Mesothelial cell of epicardium (in vitro differentiated cells): Measurements from ENCODE around the gene IGSF9. TPM values are rescaled to one million over a fixed set of nuclear protein-coding genes. Genes with fewer than 3 reads are reported as not detected.
A peak's percentile ranks its signal among the peaks of the same experiment; 100 is the strongest.
"Not testable (repeated sequence)": the region's sequence is repeated elsewhere in the genome, so short reads cannot be mapped to it uniquely, and the experiment has no call there.

ENCODE experiments used
- DNase-seq, 2 experiments: peaks; one replicate each; pipeline ENCODE4 v3.0.0; 2021; ENCODE audit warnings: low spot score in 2 of 2; ENCODE audit not compliant: unreplicated experiment in 2 of 2
- H3K27ac Mint-ChIP-seq: 2 replicates; pipeline ENCODE4 v1.8.0; 2021; ENCODE audit warnings: mixed read lengths
- H3K27me3 Mint-ChIP-seq: 2 replicates; pipeline ENCODE4 v1.8.0; 2021; ENCODE audit warnings: low read depth, mixed read lengths
- H3K36me3 Mint-ChIP-seq: 2 replicates; pipeline ENCODE4 v1.8.0; 2021; ENCODE audit warnings: mixed read lengths
- H3K4me1 Mint-ChIP-seq: 2 replicates; pipeline ENCODE4 v1.8.0; 2021; ENCODE audit warnings: mixed read lengths
- H3K4me3 Mint-ChIP-seq: 2 replicates; pipeline ENCODE4 v1.8.0; 2021; ENCODE audit warnings: mild to moderate bottlenecking, moderate library complexity, mixed read lengths
- H3K9me3 Mint-ChIP-seq: 2 replicates; pipeline ENCODE4 v1.8.0; 2021; ENCODE audit warnings: mixed read lengths
- CTCF ChIP-seq: fragments of 200-600 bp; sonication (generic); IDR thresholded peaks from one replicate; pipeline ENCODE4 v1.5.0; 2021; ENCODE audit warnings: antibody characterized with exemption; ENCODE audit not compliant: unreplicated experiment
- total RNA-seq: library from RNA; stranded (reverse); gene quantifications from 3 replicates; pipeline ENCODE4 v1.2.1, GENCODE V29; 2021

IGSF9 gene
- total RNA-seq, 1 donor from 2014 or later, result 76.9 TPM

- Mint-ChIP-seq H3K4me1 (peaks cover 24% of the 10 kb centered on the region), H3K27ac (no peak overlapping the region), H3K36me3 (peaks cover 2% of the 10 kb centered on the region), H3K27me3 (peaks cover 2% of the 10 kb centered on the region), H3K4me3 (no peak overlapping the region), H3K9me3 (peaks cover 11% of the 10 kb centered on the region)
- DNase-seq, result no peak
- TF ChIP-seq CTCF, result no peak
These were observed 42.9 kb downstream of the IGSF9 start for GRCh38 chr1:159902541-159902940.

DNA sequence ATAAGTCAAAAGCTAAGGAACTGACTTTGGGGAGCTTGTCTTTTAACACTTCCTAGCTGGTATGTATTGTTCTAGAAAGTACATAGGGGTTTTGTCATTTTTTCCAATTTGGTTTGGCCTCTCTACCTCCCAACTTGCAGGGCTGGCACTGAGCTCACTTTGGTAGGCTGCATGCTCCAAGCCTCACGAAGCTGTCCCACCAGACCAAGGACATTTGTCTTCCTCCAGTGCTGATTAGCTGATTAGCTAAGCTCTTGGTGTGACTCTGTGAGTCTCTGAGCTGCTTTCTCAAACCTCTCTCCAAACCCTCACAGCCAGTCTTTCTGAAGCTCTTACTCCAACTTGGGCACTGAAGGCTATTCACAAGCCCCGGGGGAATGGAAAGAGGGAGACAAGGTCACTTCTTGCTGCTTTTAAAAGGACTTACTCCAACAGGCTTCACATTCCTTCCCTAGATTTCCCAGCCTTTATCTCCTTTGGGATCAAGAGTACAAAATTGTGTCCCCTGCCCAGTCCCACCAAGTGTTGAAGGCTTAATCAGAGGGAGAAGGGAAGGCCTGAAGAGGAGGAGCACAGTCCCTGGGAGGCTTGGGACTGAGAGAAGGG lies 44.6 kb downstream of the IGSF9 start:
- H3K4me3 Mint-ChIP-seq, result peak overlapping the region; percentile 16

GRCh38 chr1:159900086-159900680 lies 45.2 kb downstream of the IGSF9 start, which contains the start of gene CFAP45:
CFAP45 (minus strand) TSS chr1:159900165; CDS start chr1:159900098, 67 bp downstream.
- H3K27ac Mint-ChIP-seq, result peak within 1 kb of the TSS; percentile 96
- H3K36me3 Mint-ChIP-seq, result peaks cover 2% of the 10 kb centered on the region
- peaks cover 2% of the 10 kb centered on the region for H3K27me3 Mint-ChIP-seq
- H3K4me3 Mint-ChIP-seq, result peak within 1 kb of the TSS; percentile 16
- peaks cover 27% of the 10 kb centered on the region for H3K4me1 Mint-ChIP-seq
- peaks cover 8% of the 10 kb centered on the region for H3K9me3 Mint-ChIP-seq
- no peak for TF ChIP-seq CTCF
- DNase-seq, result peak; percentile 69 to 72

More for the DNA sequence above, 44.6 kb downstream of the IGSF9 start:
- DNase-seq, result no peak
- Mint-ChIP-seq H3K36me3 (peaks cover 2% of the 10 kb centered on the region), H3K9me3 (peaks cover 8% of the 10 kb centered on the region), H3K27me3 (peaks cover 2% of the 10 kb centered on the region), H3K27ac (peak overlapping the region; percentile 39), H3K4me1 (peaks cover 27% of the 10 kb centered on the region)
- TF ChIP-seq CTCF, result no peak

DNA sequence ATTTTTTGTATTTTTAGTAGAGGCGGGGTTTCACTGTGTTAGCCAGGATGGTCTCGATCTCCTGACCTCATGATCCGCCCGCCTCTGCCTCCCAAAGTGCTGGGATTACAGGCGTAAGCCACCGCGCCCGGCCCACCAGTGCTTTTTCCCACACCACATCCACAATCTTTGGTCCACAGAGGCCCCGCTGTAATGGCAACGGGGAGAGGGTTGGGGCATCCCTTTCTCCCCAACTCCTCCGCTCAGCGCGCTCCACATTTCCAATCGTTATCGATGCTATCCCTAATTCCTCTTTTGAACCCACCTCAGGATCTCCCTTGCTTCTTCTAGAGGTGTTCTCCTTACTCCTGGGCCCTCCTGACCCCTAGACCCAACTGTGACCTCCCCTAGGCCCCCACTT lies 45.8 kb downstream of the IGSF9 start:
- peaks cover 27% of the 10 kb centered on the region for H3K4me1 Mint-ChIP-seq
- peak overlapping the region; percentile 96 for H3K27ac Mint-ChIP-seq
- H3K4me3 Mint-ChIP-seq, H3K36me3 Mint-ChIP-seq, DNase-seq, H3K9me3 Mint-ChIP-seq, H3K27me3 Mint-ChIP-seq: not testable (repeated sequence)

- no peak for DNase-seq
- no peaks in the 10 kb centered on the region for H3K36me3 Mint-ChIP-seq
- H3K4me1 Mint-ChIP-seq, result peaks cover 27% of the 10 kb centered on the region
- H3K27me3 Mint-ChIP-seq, result peaks cover 2% of the 10 kb centered on the region
- no peak overlapping the region for H3K27ac Mint-ChIP-seq
- H3K4me3 Mint-ChIP-seq, result no peak overlapping the region
- no peak for TF ChIP-seq CTCF
- peaks cover 4% of the 10 kb centered on the region for H3K9me3 Mint-ChIP-seq
These were observed 46.9 kb downstream of the IGSF9 start for GRCh38 chr1:159898527-159898926.

- no peaks in the 10 kb centered on the region for H3K9me3 Mint-ChIP-seq
- no peak overlapping the region for H3K4me3 Mint-ChIP-seq
- no peak overlapping the region for H3K27ac Mint-ChIP-seq
- peaks cover 2% of the 10 kb centered on the region for H3K27me3 Mint-ChIP-seq
- peaks cover 27% of the 10 kb centered on the region for H3K4me1 Mint-ChIP-seq
- no peak for TF ChIP-seq CTCF
- DNase-seq, result no peak
- no peaks in the 10 kb centered on the region for H3K36me3 Mint-ChIP-seq
These were observed 47.5 kb downstream of the IGSF9 start for GRCh38 chr1:159897962-159898361.
